Peyer's patch (tissue), 4 donors: ENCODE data around the gene EPB41L1.

Source experiments
- CTCF ChIP-seq, 6 experiments: fragments of 450-650 bp in 4 of 6; fragments of 200-600 bp in 2 of 6; sonication (generic) in 1 of 6; IDR thresholded peaks; one replicate each; pipeline ENCODE4 v1.5.1; 2017 to 2019; ENCODE audit warnings: antibody characterized with exemption in 6 of 6, mild to moderate bottlenecking in 3 of 6, moderate library complexity in 1 of 6
- POLR2A ChIP-seq, 2 donors: fragments of 450-650 bp; IDR thresholded peaks; one replicate each; pipeline ENCODE4 v1.5.1; 2017; ENCODE audit warnings: antibody characterized with exemption in 2 of 2, mild to moderate bottlenecking in 2 of 2, moderate library complexity in 2 of 2

GRCh38 chr20:36116807-36117441, 37.6 kb upstream of the EPB41L1 start:
- TF ChIP-seq CTCF (IDR thresholded peaks at IDR 0.05) (no peak), POLR2A (IDR thresholded peaks at IDR 0.05) (no peak)
